GM20000 (cell line): ENCODE data around the gene MTOR.
A peak's percentile ranks its signal among the peaks of the same experiment; 100 is the strongest.

Source experiments
- DNase-seq: peaks from one replicate; pipeline ENCODE4 v3.0.0; 2012; ENCODE audit warnings: low spot score
- TF ChIP-seq, protein P1 (sequence below): IDR thresholded peaks from 2 replicates; pipeline ENCODE4 v1.5.1; 2012; ENCODE audit warnings: mild to moderate bottlenecking, control low read depth; ENCODE audit errors: extremely low read depth, missing control alignments

The MTOR gene

DNA sequence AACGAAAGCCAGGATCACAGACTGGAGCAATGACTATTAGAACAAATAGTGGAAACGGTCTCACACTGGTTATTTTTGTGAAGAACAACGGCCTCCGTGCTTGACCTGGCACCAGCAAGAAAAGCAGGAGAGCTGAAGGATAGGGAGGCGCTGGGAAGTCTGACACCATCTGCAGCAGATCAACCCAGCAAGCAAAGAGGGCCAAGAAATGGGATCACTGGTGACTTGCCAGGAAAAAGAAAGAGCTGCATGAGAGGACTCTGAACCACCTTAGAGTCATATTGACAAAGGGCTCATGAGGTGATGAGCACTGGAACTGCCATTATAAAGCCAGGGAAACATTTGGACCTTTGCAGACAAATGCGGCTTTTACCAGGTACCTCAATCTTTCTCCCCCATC, 25.0 kb downstream of the MTOR start:
- TF ChIP-seq, protein P1, sequence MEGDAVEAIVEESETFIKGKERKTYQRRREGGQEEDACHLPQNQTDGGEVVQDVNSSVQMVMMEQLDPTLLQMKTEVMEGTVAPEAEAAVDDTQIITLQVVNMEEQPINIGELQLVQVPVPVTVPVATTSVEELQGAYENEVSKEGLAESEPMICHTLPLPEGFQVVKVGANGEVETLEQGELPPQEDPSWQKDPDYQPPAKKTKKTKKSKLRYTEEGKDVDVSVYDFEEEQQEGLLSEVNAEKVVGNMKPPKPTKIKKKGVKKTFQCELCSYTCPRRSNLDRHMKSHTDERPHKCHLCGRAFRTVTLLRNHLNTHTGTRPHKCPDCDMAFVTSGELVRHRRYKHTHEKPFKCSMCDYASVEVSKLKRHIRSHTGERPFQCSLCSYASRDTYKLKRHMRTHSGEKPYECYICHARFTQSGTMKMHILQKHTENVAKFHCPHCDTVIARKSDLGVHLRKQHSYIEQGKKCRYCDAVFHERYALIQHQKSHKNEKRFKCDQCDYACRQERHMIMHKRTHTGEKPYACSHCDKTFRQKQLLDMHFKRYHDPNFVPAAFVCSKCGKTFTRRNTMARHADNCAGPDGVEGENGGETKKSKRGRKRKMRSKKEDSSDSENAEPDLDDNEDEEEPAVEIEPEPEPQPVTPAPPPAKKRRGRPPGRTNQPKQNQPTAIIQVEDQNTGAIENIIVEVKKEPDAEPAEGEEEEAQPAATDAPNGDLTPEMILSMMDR, result no peak

DNA sequence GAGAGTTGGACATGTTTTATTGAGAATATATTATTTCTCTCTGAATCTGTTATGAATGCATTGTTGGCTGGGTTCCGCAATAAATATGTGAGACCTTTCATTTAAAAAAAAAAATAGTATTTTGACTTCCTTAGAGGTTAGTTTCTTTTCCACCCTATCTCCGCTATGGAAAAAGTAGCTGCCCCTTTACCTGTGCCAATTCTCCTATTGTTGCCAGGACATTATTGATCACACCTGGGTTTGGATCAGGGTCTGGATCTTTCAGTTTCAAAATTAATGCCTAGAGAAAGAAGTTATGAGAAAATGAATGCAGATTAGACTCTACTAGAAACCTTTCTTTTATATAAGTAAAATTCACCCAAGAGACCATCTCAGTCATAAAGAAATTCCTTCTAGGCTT, 29.1 kb downstream of the MTOR start:
- DNase-seq, result no peak
- TF ChIP-seq, protein P1, result no peak

More for the DNA sequence above, 25.0 kb downstream of the MTOR start:
- no peak for DNase-seq

DNA sequence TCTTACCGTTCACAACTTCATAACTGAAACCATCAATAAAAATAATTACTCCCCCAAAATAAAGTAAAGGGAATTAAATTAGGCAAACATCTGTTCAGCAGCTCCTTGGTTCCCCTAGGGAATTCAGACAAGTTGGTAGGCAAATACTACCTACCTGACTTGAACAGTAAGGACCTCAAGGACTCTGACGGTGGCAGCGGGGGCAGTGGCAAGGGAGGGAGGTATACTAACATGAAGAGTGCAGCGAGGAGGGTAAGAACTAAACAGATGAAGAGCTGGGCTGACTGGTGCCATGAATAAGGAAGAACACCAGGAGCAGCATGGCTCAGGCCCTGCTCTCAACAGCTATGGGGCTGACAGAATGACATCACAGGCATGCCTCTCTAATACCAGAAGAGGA, 33.1 kb downstream of the MTOR start:
- DNase-seq, result no peak

DNA sequence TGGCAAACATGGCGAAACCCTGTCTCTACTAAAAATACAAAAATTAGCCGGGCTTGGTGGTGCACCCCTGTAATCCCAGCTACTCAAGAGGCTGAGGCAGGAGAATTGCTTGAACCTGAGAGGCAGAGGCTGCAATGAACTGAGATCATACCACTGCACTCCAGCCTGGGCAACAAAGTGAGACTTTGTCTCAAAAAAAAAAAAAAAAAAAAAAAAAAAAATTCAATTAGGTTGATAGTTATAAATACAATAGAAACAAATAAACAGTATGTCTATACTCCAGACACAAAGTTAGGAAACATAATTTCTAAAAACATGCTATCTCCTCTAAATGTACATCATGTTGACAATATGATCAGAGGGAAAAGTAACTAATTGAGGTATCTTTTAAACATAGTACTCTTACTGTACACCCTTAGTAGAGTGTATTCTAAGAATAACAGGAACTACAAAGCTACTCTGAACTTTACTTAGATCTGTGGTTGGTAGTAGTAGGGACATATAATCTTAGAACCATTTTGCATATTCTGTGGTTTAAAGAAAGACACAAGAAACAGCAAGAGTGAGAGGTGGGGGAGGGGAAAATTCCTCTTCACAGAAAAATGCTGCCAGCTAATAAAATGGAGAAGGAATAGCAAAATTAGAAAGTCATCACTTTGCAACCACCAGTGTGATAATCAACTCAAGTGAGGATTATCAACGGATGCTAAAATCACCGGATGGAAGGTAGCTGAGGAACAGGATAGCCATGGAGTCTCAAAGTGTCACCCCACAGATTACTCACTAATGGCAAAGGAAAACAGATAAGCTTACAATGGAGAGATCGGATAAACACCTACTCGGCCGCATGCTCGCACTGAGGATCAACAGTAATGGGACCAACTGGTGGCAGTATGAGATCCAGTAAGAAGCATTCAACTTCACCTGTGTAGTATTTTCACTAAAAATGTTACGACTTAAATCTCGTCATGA, 35.0 kb downstream of the MTOR start:
- TF ChIP-seq, protein P1, result no peak
- peak; percentile 47 for DNase-seq

More for the DNA sequence above, 33.1 kb downstream of the MTOR start:
- TF ChIP-seq, protein P1, result no peak

DNA sequence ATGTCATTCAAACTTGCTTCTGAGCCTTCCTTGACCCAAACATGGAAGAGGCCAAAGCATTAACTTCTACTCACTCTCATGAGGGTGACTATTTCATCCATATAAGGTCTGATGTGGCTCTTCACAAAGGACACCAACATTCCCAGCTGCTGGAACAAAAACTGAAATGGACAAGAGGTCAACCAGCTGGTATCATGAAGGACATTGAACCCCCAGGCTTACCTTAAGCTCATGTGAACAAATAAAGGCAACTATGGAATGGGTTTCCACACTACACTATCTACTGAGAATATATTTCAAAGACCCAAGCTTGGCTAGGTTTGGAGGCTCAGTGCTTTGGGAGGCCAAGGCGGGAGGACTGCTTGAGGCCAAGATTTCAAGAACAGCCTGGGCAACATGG, 46.3 kb downstream of the MTOR start:
- TF ChIP-seq, protein P1, result no peak
- DNase-seq, result no peak

DNA sequence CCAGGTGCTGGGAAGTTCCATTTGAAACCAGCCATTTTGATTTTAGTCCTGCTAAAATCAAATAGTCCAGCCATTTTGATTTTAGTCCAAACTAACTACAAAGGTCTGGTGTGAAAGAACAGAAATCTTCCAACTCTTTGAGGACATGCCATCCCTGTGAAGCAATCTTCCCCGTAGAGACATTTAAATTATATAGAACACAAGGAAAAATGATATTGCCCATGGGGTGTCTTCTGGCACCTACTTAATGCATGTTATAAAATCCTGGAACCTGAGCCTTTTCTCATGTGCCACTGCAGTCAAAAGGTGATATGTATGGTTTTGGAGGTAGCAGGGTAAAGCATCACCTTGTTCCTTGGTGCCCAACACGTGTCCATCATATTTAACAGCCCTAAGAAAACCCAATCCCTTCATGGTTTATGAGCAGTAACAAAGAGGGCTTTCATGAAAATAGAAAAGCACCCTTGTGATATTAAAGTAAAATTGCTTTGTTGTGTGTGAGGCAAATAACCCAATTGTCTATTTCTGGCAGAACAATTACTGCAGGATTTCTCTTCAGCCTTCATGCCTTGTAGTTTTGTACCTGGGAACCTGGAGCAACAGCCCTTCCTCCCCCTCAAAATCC, 46.9 kb downstream of the MTOR start:
- no peak for DNase-seq
- TF ChIP-seq, protein P1, result no peak
